Endodermal cell (in vitro differentiated cells): ENCODE measurements around the gene TRPC3. TPM values are rescaled to one million over a fixed set of nuclear protein-coding genes. Genes with fewer than 3 reads are reported as not detected.

Experiments
- DNase-seq: peaks from one replicate; pipeline ENCODE4 v3.0.0-alpha.2; 2017
- H3K27ac ChIP-seq: 2 replicates; pipeline ENCODE4 v1.5.1; 2013; ENCODE audit warnings: mild to moderate bottlenecking, low read depth, low read length, moderate library complexity
- H3K27me3 ChIP-seq: 2 replicates; pipeline ENCODE4 v1.6.1; 2013; ENCODE audit warnings: mild to moderate bottlenecking, low read length, moderate library complexity; ENCODE audit not compliant: insufficient read depth, control insufficient read depth, poor library complexity, severe bottlenecking
- H3K36me3 ChIP-seq: 2 replicates; pipeline ENCODE4 v1.7.0; 2013; ENCODE audit warnings: mild to moderate bottlenecking, low read length, moderate library complexity; ENCODE audit not compliant: control insufficient read depth, insufficient read depth
- H3K4me1 ChIP-seq: one replicate; pipeline ENCODE4 v1.7.0; 2013; ENCODE audit warnings: low read length; ENCODE audit not compliant: control insufficient read depth, insufficient read depth
- H3K4me3 ChIP-seq: 2 replicates; pipeline ENCODE4 v1.5.1; 2013; ENCODE audit warnings: mild to moderate bottlenecking, low read length, moderate library complexity
- H3K9ac ChIP-seq: 2 replicates; pipeline ENCODE4 v1.6.1; 2013; ENCODE audit warnings: mild to moderate bottlenecking, low read length, moderate library complexity; ENCODE audit not compliant: poor library complexity, severe bottlenecking; ENCODE audit errors: extremely low read depth
- H3K9me3 ChIP-seq: 2 replicates; pipeline ENCODE4 v1.6.1; 2013; ENCODE audit warnings: mild to moderate bottlenecking, low read length, moderate library complexity; ENCODE audit not compliant: control insufficient read depth
- H3K27ac Mint-ChIP-seq: 2 replicates; pipeline ENCODE4 v1.8.0; 2020; ENCODE audit warnings: mixed read lengths
- H3K27me3 Mint-ChIP-seq: 2 replicates; pipeline ENCODE4 v1.8.0; 2021; ENCODE audit warnings: mild to moderate bottlenecking, mixed read lengths; ENCODE audit not compliant: insufficient read depth
- H3K36me3 Mint-ChIP-seq: 2 replicates; pipeline ENCODE4 v1.8.0; 2020; ENCODE audit warnings: low read depth, mixed read lengths
- H3K4me1 Mint-ChIP-seq: 2 replicates; pipeline ENCODE4 v1.8.0; 2020; ENCODE audit warnings: mixed read lengths
- H3K4me3 Mint-ChIP-seq: 2 replicates; pipeline ENCODE4 v1.8.0; 2020; ENCODE audit warnings: mild to moderate bottlenecking, moderate library complexity, mixed read lengths
- H3K9me3 Mint-ChIP-seq: 2 replicates; pipeline ENCODE4 v1.8.0; 2020; ENCODE audit warnings: mild to moderate bottlenecking, mixed read lengths
- CTCF ChIP-seq: fragments of 200-600 bp; sonication (generic); conservative IDR thresholded peaks from 2 replicates; pipeline ENCODE4 v1.5.0; 2021; ENCODE audit warnings: antibody characterized with exemption, mild to moderate bottlenecking
- WGBS, 2 experiments: methylation state at CpG; one replicate each; pipeline versions ENCODE4 v1.1.5 to v1.1.7; 2013; ENCODE audit warnings: missing lambda C conversion rate in 2 of 2, mixed read lengths in 1 of 2; ENCODE audit not compliant: insufficient coverage in 1 of 2, insufficient read length in 1 of 2; 5-methylcytosine and 5-hydroxymethylcytosine counted together
- total RNA-seq, 2 donors: library from RNA; stranded (reverse); fragmentation: NEBNext Ultra II Directional in 1 of 2; extraction: Animal tissue kit (Norgen Biotek cat#: 25700) in 1 of 2; gene quantifications; 2 replicates in 1 of 2; 3 replicates in 1 of 2; pipeline ENCODE4 v1.2.1, GENCODE V29; 2021

TRPC3 gene
- total RNA-seq, 2 donors from 2014 or later = 0.79 to 1.00 TPM

- Mint-ChIP-seq H3K27ac (no peak overlapping the region), H3K36me3 (no peaks in the 10 kb centered on the region), H3K4me3 (no peak overlapping the region), H3K4me1 (peaks cover 4% of the 10 kb centered on the region), H3K9me3 (no peaks in the 10 kb centered on the region), H3K27me3 (peaks cover 2% of the 10 kb centered on the region)
- H3K9me3 ChIP-seq = no peaks in the 10 kb centered on the region
- no peak overlapping the region for H3K27ac ChIP-seq
- no peak for DNase-seq
- no peak for TF ChIP-seq CTCF
- H3K36me3 ChIP-seq = no peaks in the 10 kb centered on the region
- H3K4me3 ChIP-seq = no peak overlapping the region
- H3K27me3 ChIP-seq = no peaks in the 10 kb centered on the region
- H3K4me1 ChIP-seq = no peaks in the 10 kb centered on the region
- no peak overlapping the region for H3K9ac ChIP-seq
Measured at GRCh38 chr4:121879135-121879534, 72.7 kb downstream of the TRPC3 start.

- H3K4me3 Mint-ChIP-seq = no peak overlapping the region
- H3K27me3 ChIP-seq = no peaks in the 10 kb centered on the region
- no peak for DNase-seq
- H3K9me3 Mint-ChIP-seq = no peaks in the 10 kb centered on the region
- no peak overlapping the region for H3K9ac ChIP-seq
- H3K27ac ChIP-seq = no peak overlapping the region
- 64% methylated on average over 4 of the region's 4 CpGs; no CpG with 5 or more reads in 1 of the 2 experiments for WGBS, 2 experiments
- peak; percentile 34 for TF ChIP-seq CTCF
- H3K4me1 ChIP-seq = no peaks in the 10 kb centered on the region
- no peaks in the 10 kb centered on the region for H3K9me3 ChIP-seq
- no peak overlapping the region for H3K4me3 ChIP-seq
- H3K4me1 Mint-ChIP-seq = peaks cover 4% of the 10 kb centered on the region
- no peaks in the 10 kb centered on the region for H3K36me3 Mint-ChIP-seq
- H3K36me3 ChIP-seq = no peaks in the 10 kb centered on the region
- H3K27ac Mint-ChIP-seq = no peak overlapping the region
- peaks cover 2% of the 10 kb centered on the region for H3K27me3 Mint-ChIP-seq
Measured at GRCh38 chr4:121877041-121877773, 74.7 kb downstream of the TRPC3 start.

- WGBS, 2 experiments = 91% methylated on average over 4 to 5 of the region's 6 CpGs
- Mint-ChIP-seq H3K27me3 (no peaks in the 10 kb centered on the region), H3K4me3 (no peak overlapping the region), H3K36me3 (no peaks in the 10 kb centered on the region), H3K9me3 (no peaks in the 10 kb centered on the region), H3K4me1 (peaks cover 4% of the 10 kb centered on the region), H3K27ac (no peak overlapping the region)
- no peak for TF ChIP-seq CTCF
- H3K36me3 ChIP-seq = no peaks in the 10 kb centered on the region
- no peaks in the 10 kb centered on the region for H3K27me3 ChIP-seq
- H3K9me3 ChIP-seq = no peaks in the 10 kb centered on the region
- H3K4me3 ChIP-seq = no peak overlapping the region
- no peaks in the 10 kb centered on the region for H3K4me1 ChIP-seq
- DNase-seq = no peak
- no peak overlapping the region for H3K9ac ChIP-seq
- no peak overlapping the region for H3K27ac ChIP-seq
Measured at GRCh38 chr4:121876070-121876469, 75.8 kb downstream of the TRPC3 start.
